GM23338 (cell line): ENCODE results near the gene RTL1.

Experiments
- CTCF ChIP-seq, 2 experiments: fragments of 200-600 bp in 1 of 2; sonication (generic) in 1 of 2; conservative IDR thresholded peaks; 2 replicates each; pipeline versions ENCODE4 v1.5.1 to v1.6.1; 2016 to 2017; ENCODE audit warnings: antibody characterized with exemption in 2 of 2, low read depth in 2 of 2, mild to moderate bottlenecking in 2 of 2, moderate library complexity in 1 of 2
- EZH2 ChIP-seq: fragments of 200-600 bp; sonication (generic); IDR thresholded peaks from one replicate; pipeline ENCODE4 v1.8.0; 2017; ENCODE audit warnings: antibody characterized with exemption, mild to moderate bottlenecking, low read depth; ENCODE audit not compliant: unreplicated experiment

- no peak for TF ChIP-seq CTCF (conservative IDR thresholded peaks at IDR 0.05; ENCODE audit: low read depth in 2 of 2)
- TF ChIP-seq EZH2, result no peak
These were observed 59.5 kb downstream of the RTL1 start for GRCh38 chr14:100844082-100844408.
